Kidney (tissue), 14 donors: ENCODE data around the gene TBC1D12. TPM values are rescaled to one million over a fixed set of nuclear protein-coding genes. Genes with fewer than 3 reads are reported as not detected.
A peak's percentile ranks its signal among the peaks of the same experiment; 100 is the strongest.

Experiments
- DNase-seq, 5 donors: peaks; one replicate each; pipeline ENCODE4 v3.0.0-alpha.2; 2013 to 2020
- FAIRE-seq: peaks from 2 replicates; lab custom pipeline; 2012; peaks lifted over from hg19 to GRCh38; lab: Jason Lieb, UNC
- H3K27ac ChIP-seq, 2 donors: one replicate each; pipeline ENCODE4 v1.7.0; 2013; ENCODE audit warnings: low read depth in 2 of 2, low read length in 2 of 2, inconsistent platforms in 1 of 2
- H3K27me3 ChIP-seq: one replicate; pipeline ENCODE4 v1.7.1; 2013; ENCODE audit warnings: low read length, inconsistent platforms; ENCODE audit not compliant: control insufficient read depth, insufficient read depth
- H3K36me3 ChIP-seq, 3 donors: one replicate each; pipeline versions ENCODE4 v1.7.0 to v1.7.1; 2013; ENCODE audit warnings: low read length in 3 of 3, control low read depth in 1 of 3, inconsistent platforms in 1 of 3; ENCODE audit not compliant: insufficient read depth in 3 of 3, control insufficient read depth in 2 of 3
- H3K4me1 ChIP-seq, 3 donors: one replicate each; pipeline versions ENCODE4 v1.7.0 to v1.7.1; 2013; ENCODE audit warnings: low read length in 3 of 3, inconsistent platforms in 1 of 3, low read depth in 1 of 3; ENCODE audit not compliant: control insufficient read depth in 2 of 3, insufficient read depth in 2 of 3
- H3K4me3 ChIP-seq, 3 donors: one replicate each; pipeline versions ENCODE4 v1.7.0 to v1.8.1; 2013; ENCODE audit warnings: low read length in 3 of 3, control low read depth in 1 of 3, inconsistent platforms in 1 of 3
- H3K9ac ChIP-seq, 3 donors: one replicate each; pipeline versions ENCODE4 v1.7.0 to v1.7.1; 2013; ENCODE audit warnings: low read length in 3 of 3, control low read depth in 1 of 3, inconsistent platforms in 1 of 3
- H3K9me3 ChIP-seq, 3 donors: one replicate each; pipeline versions ENCODE4 v1.7.0 to v1.7.1; 2013; ENCODE audit warnings: low read length in 3 of 3, control low read depth in 1 of 3, inconsistent platforms in 1 of 3; ENCODE audit not compliant: control insufficient read depth in 2 of 3, insufficient read depth in 1 of 3
- intact Hi-C: fragments of 100-400 bp; cut with DNase I; formaldehyde crosslinking; loops from one replicate; pipeline ENCODE4 v1.11.1; 2022
- polyA plus RNA-seq: library from polyadenylated mRNA; stranded (reverse); fragments of 350-450 nt; fragmentation: Illumina TruSeq; extraction: RNeasy Lipid Tissue Mini Kit (QIAGEN cat#74804); gene quantifications from one replicate; pipeline ENCODE4 v1.2.3, GENCODE V29; 2014; ENCODE audit warnings: low read depth, low replicate concordance; ENCODE audit not compliant: insufficient read depth
- total RNA-seq: library from RNA; stranded (reverse); fragmentation: NEBNext Ultra II Directional; extraction: Animal tissue kit (Norgen Biotek cat#: 25700); gene quantifications from one replicate; pipeline ENCODE4 v1.2.1, GENCODE V29; 2021
- TF ChIP-seq, protein P1 (sequence below): IDR thresholded peaks from 3 replicates; pipeline ENCODE4 v1.5.1; 2012; ENCODE audit warnings: mild to moderate bottlenecking, moderate library complexity, borderline replicate concordance; ENCODE audit not compliant: insufficient read depth; ENCODE audit errors: extremely low read depth
- donor health status: control.
- donor health status: control.
- donor health status: control.
- donor health status: control.
- donor health status: control.
- donor health status: DM: yes; HTN: yes; CAD: no.
- donor health status: Normal renal cell carcinoma (clear cell type).

TBC1D12 gene
- total and polyA plus RNA-seq, 2 donors from 2014 or later, result 4.4 to 13.1 TPM

DNA sequence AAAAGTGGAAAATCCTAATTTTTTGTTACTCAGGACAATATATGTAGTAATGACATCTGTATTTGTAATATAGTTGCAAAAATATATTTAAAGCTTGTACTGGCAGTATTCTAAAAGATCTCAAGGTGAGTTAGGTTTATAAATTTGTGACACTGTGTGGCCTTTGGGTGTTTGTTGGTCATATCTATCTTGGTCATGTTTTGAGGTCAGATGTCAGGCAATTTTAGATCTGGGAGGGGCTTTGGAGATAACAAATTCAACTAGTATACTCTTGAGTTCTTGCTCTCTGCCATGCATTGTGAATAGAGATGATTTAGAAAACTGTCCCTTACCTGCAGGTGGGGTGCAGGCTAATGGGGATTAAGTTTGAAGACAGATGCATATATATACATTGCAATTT is 3.1 kb downstream of the TBC1D12 start:
- Histone ChIP-seq H3K36me3 (no peaks in the 10 kb centered on the region), H3K9ac (no peak overlapping the region), H3K27ac (no peak overlapping the region), H3K27me3 (no peaks in the 10 kb centered on the region), H3K4me1 (peaks cover 0 to 2% (median 0%) of the 10 kb centered on the region in 3 donors), H3K9me3 (no peaks in the 10 kb centered on the region), H3K4me3 (no peak overlapping the region)
- FAIRE-seq (peak; percentile 45), DNase-seq (no peak)
- TF ChIP-seq, protein P1, sequence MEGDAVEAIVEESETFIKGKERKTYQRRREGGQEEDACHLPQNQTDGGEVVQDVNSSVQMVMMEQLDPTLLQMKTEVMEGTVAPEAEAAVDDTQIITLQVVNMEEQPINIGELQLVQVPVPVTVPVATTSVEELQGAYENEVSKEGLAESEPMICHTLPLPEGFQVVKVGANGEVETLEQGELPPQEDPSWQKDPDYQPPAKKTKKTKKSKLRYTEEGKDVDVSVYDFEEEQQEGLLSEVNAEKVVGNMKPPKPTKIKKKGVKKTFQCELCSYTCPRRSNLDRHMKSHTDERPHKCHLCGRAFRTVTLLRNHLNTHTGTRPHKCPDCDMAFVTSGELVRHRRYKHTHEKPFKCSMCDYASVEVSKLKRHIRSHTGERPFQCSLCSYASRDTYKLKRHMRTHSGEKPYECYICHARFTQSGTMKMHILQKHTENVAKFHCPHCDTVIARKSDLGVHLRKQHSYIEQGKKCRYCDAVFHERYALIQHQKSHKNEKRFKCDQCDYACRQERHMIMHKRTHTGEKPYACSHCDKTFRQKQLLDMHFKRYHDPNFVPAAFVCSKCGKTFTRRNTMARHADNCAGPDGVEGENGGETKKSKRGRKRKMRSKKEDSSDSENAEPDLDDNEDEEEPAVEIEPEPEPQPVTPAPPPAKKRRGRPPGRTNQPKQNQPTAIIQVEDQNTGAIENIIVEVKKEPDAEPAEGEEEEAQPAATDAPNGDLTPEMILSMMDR, result no peak
- intact Hi-C loops, result no loop called here

DNA sequence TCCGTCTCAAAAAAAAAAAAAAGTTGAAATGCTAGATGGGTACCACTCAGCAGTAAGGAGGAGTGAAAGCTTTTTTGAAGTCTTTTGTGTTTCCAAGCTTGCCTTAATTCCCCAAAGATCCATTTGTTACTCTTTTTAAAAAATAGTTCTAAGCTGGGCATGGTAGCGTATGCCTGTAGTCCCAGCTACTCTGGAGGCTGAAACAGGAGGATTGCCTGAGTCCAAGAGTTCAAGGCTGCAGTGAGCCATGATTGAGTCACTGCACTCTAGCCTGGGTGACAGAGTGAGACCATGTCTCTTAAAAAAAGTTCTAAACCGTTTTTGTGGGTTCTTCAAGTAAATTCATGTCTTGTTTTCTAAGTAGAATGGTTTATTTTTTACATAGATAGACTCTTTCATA is 5.3 kb downstream of the TBC1D12 start:
- Histone ChIP-seq H3K27ac (no peak overlapping the region), H3K9me3 (no peaks in the 10 kb centered on the region), H3K4me1 (peaks cover 0 to 8% (median 0%) of the 10 kb centered on the region in 3 donors), H3K4me3 (no peak overlapping the region), H3K27me3 (no peaks in the 10 kb centered on the region), H3K36me3 (no peaks in the 10 kb centered on the region), H3K9ac (no peak overlapping the region)
- no peak for FAIRE-seq
- TF ChIP-seq, protein P1, result no peak
- intact Hi-C loops, result no loop called here
- no peak for DNase-seq

DNA sequence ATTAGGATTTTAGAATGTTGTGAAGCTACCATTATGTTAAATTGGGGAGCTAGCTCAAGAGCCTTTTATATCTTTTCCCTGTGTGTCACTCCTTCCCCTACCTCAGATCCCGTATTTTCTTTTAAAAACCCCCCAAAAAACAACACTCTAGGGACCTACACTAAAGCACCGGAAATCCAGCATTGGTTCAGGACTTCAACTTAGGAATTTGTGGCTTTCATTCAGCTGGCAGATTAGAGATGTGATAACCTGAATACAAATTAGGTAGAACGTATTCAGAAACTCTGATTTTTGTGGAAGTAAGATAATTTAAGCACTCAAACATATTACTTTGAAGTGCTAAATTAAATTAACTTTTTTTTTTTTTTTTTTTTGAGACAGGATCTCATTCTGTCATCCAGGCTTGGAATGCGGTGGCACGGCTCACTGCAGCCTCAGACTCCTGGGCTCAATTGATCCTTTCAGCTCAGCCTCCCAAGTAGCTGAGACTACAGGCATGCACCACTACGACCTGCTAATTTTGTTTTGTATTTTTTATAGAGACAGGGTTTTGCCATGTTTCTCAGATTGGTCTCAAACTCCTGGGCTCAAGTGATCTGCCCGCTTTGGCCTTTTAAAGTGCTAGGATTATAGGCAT is 6.8 kb downstream of the TBC1D12 start:
- intact Hi-C loops, result no loop called here
- Histone ChIP-seq H3K36me3 (no peaks in the 10 kb centered on the region), H3K4me1 (peaks cover 0 to 8% (median 2%) of the 10 kb centered on the region in 3 donors), H3K9ac (no peak overlapping the region), H3K9me3 (no peaks in the 10 kb centered on the region), H3K4me3 (no peak overlapping the region), H3K27ac (no peak overlapping the region), H3K27me3 (no peaks in the 10 kb centered on the region)
- no peak for FAIRE-seq
- DNase-seq, result peak in 3 of 5 donors; percentile 22 to 52 (median 43)
- TF ChIP-seq, protein P1, result no peak
